ENCODE measurements around the gene EMSY. TPM values are rescaled to one million over a fixed set of nuclear protein-coding genes. Genes with fewer than 3 reads are reported as not detected.

The EMSY gene
- total and polyA plus RNA-seq, 12 donors: 5.9 to 23.4 (median 16.9) TPM

DNA sequence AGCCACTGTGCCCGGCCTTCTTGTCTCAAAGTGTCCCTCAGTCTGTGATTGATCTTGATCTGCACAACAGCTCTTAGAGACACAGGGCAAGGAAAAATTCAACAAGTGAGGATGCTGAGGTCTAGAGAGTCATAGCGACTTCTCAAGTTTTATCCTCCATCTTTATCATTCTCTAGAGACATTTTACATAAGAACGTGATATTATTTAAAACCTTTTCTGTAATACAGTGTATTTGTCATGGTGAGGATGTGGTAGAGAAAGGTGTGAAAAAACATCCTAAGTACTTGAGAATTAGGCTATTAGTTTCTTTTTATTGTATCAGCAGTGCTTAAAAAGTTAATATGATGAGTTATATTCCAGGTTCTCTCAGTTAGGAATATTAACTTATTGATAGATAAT, 50.2 kb downstream of the EMSY start:
- TF ChIP-seq, protein P1, sequence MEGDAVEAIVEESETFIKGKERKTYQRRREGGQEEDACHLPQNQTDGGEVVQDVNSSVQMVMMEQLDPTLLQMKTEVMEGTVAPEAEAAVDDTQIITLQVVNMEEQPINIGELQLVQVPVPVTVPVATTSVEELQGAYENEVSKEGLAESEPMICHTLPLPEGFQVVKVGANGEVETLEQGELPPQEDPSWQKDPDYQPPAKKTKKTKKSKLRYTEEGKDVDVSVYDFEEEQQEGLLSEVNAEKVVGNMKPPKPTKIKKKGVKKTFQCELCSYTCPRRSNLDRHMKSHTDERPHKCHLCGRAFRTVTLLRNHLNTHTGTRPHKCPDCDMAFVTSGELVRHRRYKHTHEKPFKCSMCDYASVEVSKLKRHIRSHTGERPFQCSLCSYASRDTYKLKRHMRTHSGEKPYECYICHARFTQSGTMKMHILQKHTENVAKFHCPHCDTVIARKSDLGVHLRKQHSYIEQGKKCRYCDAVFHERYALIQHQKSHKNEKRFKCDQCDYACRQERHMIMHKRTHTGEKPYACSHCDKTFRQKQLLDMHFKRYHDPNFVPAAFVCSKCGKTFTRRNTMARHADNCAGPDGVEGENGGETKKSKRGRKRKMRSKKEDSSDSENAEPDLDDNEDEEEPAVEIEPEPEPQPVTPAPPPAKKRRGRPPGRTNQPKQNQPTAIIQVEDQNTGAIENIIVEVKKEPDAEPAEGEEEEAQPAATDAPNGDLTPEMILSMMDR (IDR thresholded peaks at IDR 0.05): no peak
- 96 to 97% methylated on average over 3 of the region's 3 CpGs for WGBS, 2 donors
- H3K27me3 ChIP-seq: no peaks in the 10 kb centered on the region
- no peak overlapping the region for H3K27ac ChIP-seq
- no peaks in the 10 kb centered on the region for H3K9me3 ChIP-seq
- intact Hi-C loops (cut with DNase I): no loop called here
- ATAC-seq (no peak), DNase-seq (no peak)
- no peaks in the 10 kb centered on the region for H3K4me1 ChIP-seq
- H3K4me3 ChIP-seq: no peak overlapping the region
- peaks cover 0 to 80% (median 19%) of the 10 kb centered on the region in 9 donors for H3K36me3 ChIP-seq

DNA sequence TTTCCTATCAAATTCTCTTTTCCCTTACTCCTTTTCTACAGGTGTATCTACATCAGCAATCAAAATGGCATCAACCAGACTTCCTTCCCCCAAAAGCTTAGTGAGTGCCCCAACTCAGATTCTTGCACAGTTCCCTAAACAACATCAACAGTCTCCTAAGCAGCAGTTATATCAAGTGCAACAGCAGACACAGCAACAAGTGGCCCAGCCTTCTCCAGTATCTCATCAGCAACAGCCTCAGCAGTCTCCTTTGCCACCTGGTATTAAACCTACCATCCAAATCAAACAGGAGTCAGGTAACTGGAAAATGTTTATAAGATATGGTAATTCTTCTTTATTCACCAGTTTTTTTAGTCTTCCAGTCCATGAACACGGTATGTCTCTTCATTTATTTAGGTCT, 51.4 kb downstream of the EMSY start:
- H3K27me3 ChIP-seq: no peaks in the 10 kb centered on the region
- DNase-seq (no peak), ATAC-seq (no peak)
- TF ChIP-seq, protein P1 (IDR thresholded peaks at IDR 0.05): no peak
- peaks cover 0 to 3% (median 0%) of the 10 kb centered on the region in 11 donors for H3K9me3 ChIP-seq
- WGBS, 2 donors: 97 to 98% methylated on average over 1 of the region's 1 CpG
- H3K36me3 ChIP-seq: peaks cover 0 to 84% (median 15%) of the 10 kb centered on the region in 9 donors
- H3K4me3 ChIP-seq: no peak overlapping the region
- no peaks in the 10 kb centered on the region for H3K4me1 ChIP-seq
- no peak overlapping the region for H3K27ac ChIP-seq
- intact Hi-C loops (cut with DNase I): no loop called here

DNA sequence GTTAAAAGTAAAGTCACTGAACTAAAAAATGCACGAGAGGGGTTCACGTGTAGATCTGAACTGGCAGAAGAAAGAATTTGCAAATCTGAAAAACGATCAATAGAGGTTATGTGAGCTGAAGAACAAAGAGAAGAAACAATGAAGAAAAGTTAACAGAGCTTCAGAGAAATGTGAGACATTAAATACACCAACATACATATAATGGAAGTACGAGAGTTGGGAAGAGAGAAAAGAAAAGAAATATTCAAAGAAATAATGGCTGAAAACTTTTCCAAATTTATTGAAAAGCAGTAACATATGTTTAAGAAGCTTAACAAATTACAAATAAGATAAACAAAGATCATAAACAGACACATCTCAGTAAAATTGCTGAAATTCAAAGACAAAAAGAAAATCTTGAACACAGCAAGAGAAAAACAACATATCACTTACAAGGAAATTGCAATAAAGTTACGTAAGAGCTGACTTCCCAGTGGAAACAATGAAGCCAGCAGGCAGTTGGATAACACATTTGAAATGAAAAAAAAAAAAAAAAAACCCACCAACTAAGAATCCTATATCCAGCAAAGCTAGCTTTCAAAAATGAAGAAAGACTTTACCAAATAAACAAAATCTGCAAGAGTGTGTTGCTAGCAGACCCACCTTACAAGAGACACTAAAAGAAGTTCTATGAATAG, 56.8 kb downstream of the EMSY start:
- intact Hi-C loops (cut with DNase I): no loop called here

GRCh38 chr11:76506833-76507232, 62.0 kb downstream of the EMSY start:
- no peak overlapping the region for H3K4me3 ChIP-seq
- H3K27me3 ChIP-seq: no peaks in the 10 kb centered on the region
- TF ChIP-seq, protein P1 (IDR thresholded peaks at IDR 0.05): no peak
- ATAC-seq: no peak
- DNase-seq: no peak
- intact Hi-C loops (cut with DNase I): no loop called here
- peaks cover 0 to 8% (median under 1%) of the 10 kb centered on the region in 11 donors for H3K9me3 ChIP-seq
- peaks cover 0 to 20% (median 4%) of the 10 kb centered on the region in 9 donors for H3K36me3 ChIP-seq
- WGBS, 2 donors: 88 to 94% methylated on average over 2 of the region's 2 CpGs
- H3K27ac ChIP-seq: no peak overlapping the region
- peaks cover 0 to 7% (median 0%) of the 10 kb centered on the region in 9 donors for H3K4me1 ChIP-seq

More for the DNA sequence above, 56.8 kb downstream of the EMSY start:
- Histone ChIP-seq H3K27me3 (no peaks in the 10 kb centered on the region), H3K27ac (no peak overlapping the region), H3K4me1 (no peaks in the 10 kb centered on the region), H3K36me3 (peaks cover 0 to 50% (median 4%) of the 10 kb centered on the region in 9 donors), H3K9me3 (peaks cover 0 to 12% (median 7%) of the 10 kb centered on the region in 11 donors), H3K4me3 (no peak overlapping the region)
- 98 to 100% methylated on average over 5 of the region's 5 CpGs for WGBS, 2 donors
- TF ChIP-seq, protein P1 (IDR thresholded peaks at IDR 0.05): no peak
- ATAC-seq (no peak), DNase-seq (no peak)

Measured in heart right ventricle (tissue), 16 donors.